Ramos (cell line): ENCODE results near the gene TTC3.
"Not testable (repeated sequence)": the region's sequence is repeated elsewhere in the genome, so short reads cannot be mapped to it uniquely, and the experiment has no call there.

Experiments used
- in situ Hi-C: fragments of 300-500 bp; cut with MboI; formaldehyde crosslinking; loops from one replicate; pipeline ENCODE4 v1.14.3; 2022; ENCODE audit warnings: low sequenced_read_pairs; ENCODE audit not compliant: unreplicated experiment

TTC3 gene

GRCh38 chr21:37082856-37083528 lies 9.9 kb downstream of the TTC3 start:
- in situ Hi-C loops = no loop called here

- in situ Hi-C loops = no loop called here
These were observed 12.7 kb downstream of the TTC3 start for GRCh38 chr21:37085726-37086125.

GRCh38 chr21:37087188-37087587 lies 14.1 kb downstream of the TTC3 start:
- in situ Hi-C loops = no loop called here

- in situ Hi-C loops = no loop called here
These were observed 15.2 kb downstream of the TTC3 start for GRCh38 chr21:37088186-37088735.

- in situ Hi-C loops = no loop called here
These were observed 20.9 kb downstream of the TTC3 start for GRCh38 chr21:37093977-37094376.

- in situ Hi-C loops = no loop called here
These were observed 22.8 kb downstream of the TTC3 start for GRCh38 chr21:37095821-37096220.

GRCh38 chr21:37098751-37099150 lies 25.7 kb downstream of the TTC3 start:
- in situ Hi-C loops = no loop called here

- in situ Hi-C loops = no loop called here
These were observed 27.3 kb downstream of the TTC3 start for GRCh38 chr21:37100316-37100715.

GRCh38 chr21:37101384-37101783 lies 28.3 kb downstream of the TTC3 start:
- in situ Hi-C loops = no loop called here

GRCh38 chr21:37102746-37103145 lies 29.7 kb downstream of the TTC3 start:
- in situ Hi-C loops = not testable (repeated sequence)

GRCh38 chr21:37106998-37107397 lies 33.9 kb downstream of the TTC3 start:
- in situ Hi-C loops = no loop called here

- in situ Hi-C loops = not testable (repeated sequence)
These were observed 38.0 kb downstream of the TTC3 start for GRCh38 chr21:37111029-37111428.

- in situ Hi-C loops = not testable (repeated sequence)
These were observed 41.2 kb downstream of the TTC3 start for GRCh38 chr21:37114301-37114700.

- in situ Hi-C loops = not testable (repeated sequence)
These were observed 43.4 kb downstream of the TTC3 start for GRCh38 chr21:37116459-37116858.

GRCh38 chr21:37117204-37117603 lies 44.1 kb downstream of the TTC3 start:
- in situ Hi-C loops = no loop called here

- in situ Hi-C loops = no loop called here
These were observed 45.3 kb downstream of the TTC3 start for GRCh38 chr21:37118187-37118826.

- in situ Hi-C loops = no loop called here
These were observed 46.6 kb downstream of the TTC3 start for GRCh38 chr21:37119421-37120218.

- in situ Hi-C loops = no loop called here
These were observed 55.0 kb downstream of the TTC3 start for GRCh38 chr21:37128076-37128475.

GRCh38 chr21:37130971-37131370 lies 57.9 kb downstream of the TTC3 start:
- in situ Hi-C loops = no loop called here

GRCh38 chr21:37136261-37136660 lies 63.2 kb downstream of the TTC3 start:
- in situ Hi-C loops = no loop called here

GRCh38 chr21:37136744-37137143 lies 63.7 kb downstream of the TTC3 start:
- in situ Hi-C loops = no loop called here
